SK-N-SH treated with all-trans-retinoic acid at 6 μM for 48 hours (cell line): ENCODE results near the gene TFPI.
A peak's percentile ranks its signal among the peaks of the same experiment; 100 is the strongest.
"Not testable (repeated sequence)": the region's sequence is repeated elsewhere in the genome, so short reads cannot be mapped to it uniquely, and the experiment has no call there.

Experiments
- ATAC-seq: fragments of 200-7000 bp; cut with Tn5 transposase; 3 replicates; pipeline ENCODE4 v1.9.1; 2020; ENCODE audit warnings: mild to moderate bottlenecking, moderate library complexity
- ARNTL ChIP-seq: fragments of 450-650 bp; formaldehyde crosslinking; IDR thresholded peaks from 2 replicates; pipeline ENCODE4 v1.5.0; 2020; ENCODE audit warnings: low read depth, mild to moderate bottlenecking, moderate library complexity, borderline replicate concordance
- BACH2 ChIP-seq: fragments of 250-450 bp; sonication (Bioruptor Pico); IDR thresholded peaks from 2 replicates; pipeline ENCODE4 v1.9.0; 2021; ENCODE audit warnings: mild to moderate bottlenecking, borderline replicate concordance
- CSDC2 ChIP-seq: fragments of 250-450 bp; sonication (Bioruptor Pico); IDR thresholded peaks from 2 replicates; pipeline ENCODE4 v1.5.0; 2020; ENCODE audit warnings: mild to moderate bottlenecking, moderate library complexity
- ESRRG ChIP-seq: fragments of 250-450 bp; sonication (Bioruptor Pico); IDR thresholded peaks from 2 replicates; pipeline ENCODE4 v1.6.1; 2021; ENCODE audit warnings: mild to moderate bottlenecking
- GLIS3 ChIP-seq: fragments of 250-450 bp; sonication (Bioruptor Pico); IDR thresholded peaks from 2 replicates; pipeline ENCODE4 v1.5.0; 2020; ENCODE audit warnings: mild to moderate bottlenecking, moderate library complexity
- OSR1 ChIP-seq: fragments of 250-450 bp; sonication (Bioruptor Pico); IDR thresholded peaks from 2 replicates; pipeline ENCODE4 v1.8.0; 2022; ENCODE audit warnings: moderate library complexity, mild to moderate bottlenecking, inconsistent platforms
- PPARA ChIP-seq: fragments of 250-450 bp; sonication (Bioruptor Pico); IDR thresholded peaks from 2 replicates; pipeline ENCODE4 v1.5.0; 2020; ENCODE audit warnings: mild to moderate bottlenecking, borderline replicate concordance
- SNAI2 ChIP-seq: fragments of 250-450 bp; sonication (Bioruptor Pico); IDR thresholded peaks from 2 replicates; pipeline ENCODE4 v1.5.0; 2020; ENCODE audit warnings: mild to moderate bottlenecking, moderate library complexity
- TCF4 ChIP-seq: fragments of 250-450 bp; sonication (Bioruptor Pico); IDR thresholded peaks from 2 replicates; pipeline ENCODE4 v1.8.0; 2021; ENCODE audit warnings: mild to moderate bottlenecking, moderate library complexity, borderline replicate concordance
- TOX ChIP-seq: fragments of 250-450 bp; sonication (Bioruptor Pico); IDR thresholded peaks from 2 replicates; pipeline ENCODE4 v1.8.0; 2021; ENCODE audit warnings: mild to moderate bottlenecking, moderate library complexity, borderline replicate concordance
- ZC3H10 ChIP-seq: fragments of 250-450 bp; sonication (Bioruptor Pico); IDR thresholded peaks from 2 replicates; pipeline ENCODE4 v1.5.1; 2021; ENCODE audit warnings: mild to moderate bottlenecking, moderate library complexity
- ZFP3 ChIP-seq: fragments of 250-450 bp; sonication (Bioruptor Pico); IDR thresholded peaks from 2 replicates; pipeline ENCODE4 v1.5.0; 2020; ENCODE audit warnings: mild to moderate bottlenecking, moderate library complexity
- ZFP30 ChIP-seq: fragments of 450-650 bp; formaldehyde crosslinking; IDR thresholded peaks from 2 replicates; pipeline ENCODE4 v1.5.0; 2022; ENCODE audit warnings: mild to moderate bottlenecking, moderate library complexity
- ZNF70 ChIP-seq: fragments of 450-650 bp; formaldehyde crosslinking; IDR thresholded peaks from 2 replicates; pipeline ENCODE4 v1.5.0; 2020; ENCODE audit warnings: mild to moderate bottlenecking, moderate library complexity
- ZNF8 ChIP-seq: fragments of 450-650 bp; formaldehyde crosslinking; IDR thresholded peaks from 2 replicates; pipeline ENCODE4 v1.5.0; 2020; ENCODE audit warnings: mild to moderate bottlenecking, moderate library complexity
- TF ChIP-seq, protein P1 (sequence below): fragments of 250-450 bp; sonication (Bioruptor Pico); IDR thresholded peaks from 2 replicates; pipeline ENCODE4 v1.5.1; 2020; ENCODE audit warnings: low read depth, mild to moderate bottlenecking, moderate library complexity
- TF ChIP-seq, protein P2 (sequence below): fragments of 250-450 bp; sonication (Bioruptor Pico); IDR thresholded peaks from 2 replicates; pipeline ENCODE4 v1.5.1; 2021; ENCODE audit warnings: mild to moderate bottlenecking, moderate library complexity
- TF ChIP-seq, protein P3 (sequence below): fragments of 250-450 bp; sonication (Bioruptor Pico); IDR thresholded peaks from 2 replicates; pipeline ENCODE4 v1.8.0; 2021; ENCODE audit warnings: low read depth, mild to moderate bottlenecking, moderate library complexity, borderline replicate concordance
- TF ChIP-seq, protein P4 (sequence below): fragments of 250-450 bp; sonication (Bioruptor Pico); IDR thresholded peaks from 2 replicates; pipeline ENCODE4 v1.8.0; 2020; ENCODE audit warnings: mild to moderate bottlenecking, moderate library complexity, borderline replicate concordance

TFPI gene

DNA sequence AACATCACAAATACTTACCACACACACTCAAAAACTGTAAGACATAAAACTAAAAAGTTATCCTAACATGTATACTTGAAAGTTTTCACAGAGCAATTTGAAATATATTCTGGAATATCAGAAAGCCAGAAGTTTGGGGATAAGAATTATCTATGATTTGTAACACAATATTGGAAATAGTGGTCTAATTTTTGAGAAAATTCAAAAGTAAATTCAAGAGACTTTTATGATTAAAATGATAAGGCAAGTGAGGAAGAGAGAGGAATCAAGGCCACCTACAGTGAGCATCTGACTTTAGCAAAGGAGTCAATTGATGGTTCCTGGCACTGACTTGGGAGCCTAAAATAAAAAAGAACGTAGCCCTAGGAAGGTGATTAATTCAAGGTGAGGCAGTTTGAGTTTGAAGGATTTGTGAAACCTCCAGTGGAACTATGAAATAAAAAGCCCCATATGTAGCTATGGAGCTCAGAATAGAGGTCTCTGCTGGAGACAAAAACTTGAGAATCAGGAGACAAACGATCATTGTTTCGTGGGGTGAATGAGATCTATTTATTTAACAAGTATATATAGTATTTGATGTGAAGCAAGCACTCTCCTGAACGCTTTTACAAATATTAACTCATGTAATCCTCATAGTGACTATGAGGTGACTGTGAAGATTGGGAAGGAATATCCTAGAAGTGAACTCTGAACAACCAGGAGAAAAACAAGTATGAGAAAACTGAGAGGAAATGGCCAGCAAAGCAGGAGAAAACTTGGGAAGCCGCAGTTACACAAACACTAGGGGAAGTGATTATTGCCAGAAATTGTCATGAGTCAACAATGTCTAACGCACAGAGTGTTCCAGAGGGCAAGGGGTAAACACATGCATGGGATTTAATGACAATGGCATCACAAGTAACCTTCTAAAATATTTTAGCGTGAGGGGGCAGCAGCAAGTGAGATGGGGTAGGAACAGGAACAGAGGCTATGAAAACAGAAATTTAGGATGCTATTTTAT lies 12.8 kb downstream of the TFPI start:
- no peak for TF ChIP-seq BACH2 (CRISPR knock-in tag)
- no peak for TF ChIP-seq SNAI2 (CRISPR knock-in tag)
- TF ChIP-seq, protein P1, sequence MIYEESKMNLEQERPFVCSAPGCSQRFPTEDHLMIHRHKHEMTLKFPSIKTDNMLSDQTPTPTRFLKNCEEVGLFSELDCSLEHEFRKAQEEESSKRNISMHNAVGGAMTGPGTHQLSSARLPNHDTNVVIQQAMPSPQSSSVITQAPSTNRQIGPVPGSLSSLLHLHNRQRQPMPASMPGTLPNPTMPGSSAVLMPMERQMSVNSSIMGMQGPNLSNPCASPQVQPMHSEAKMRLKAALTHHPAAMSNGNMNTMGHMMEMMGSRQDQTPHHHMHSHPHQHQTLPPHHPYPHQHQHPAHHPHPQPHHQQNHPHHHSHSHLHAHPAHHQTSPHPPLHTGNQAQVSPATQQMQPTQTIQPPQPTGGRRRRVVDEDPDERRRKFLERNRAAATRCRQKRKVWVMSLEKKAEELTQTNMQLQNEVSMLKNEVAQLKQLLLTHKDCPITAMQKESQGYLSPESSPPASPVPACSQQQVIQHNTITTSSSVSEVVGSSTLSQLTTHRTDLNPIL (CRISPR knock-in tag), result no peak
- TF ChIP-seq ZC3H10 (CRISPR knock-in tag), result no peak
- no peak for TF ChIP-seq GLIS3 (CRISPR knock-in tag)
- TF ChIP-seq ESRRG (CRISPR knock-in tag), result no peak
- TF ChIP-seq CSDC2 (CRISPR knock-in tag), result no peak
- TF ChIP-seq OSR1, result no peak
- peak; percentile 79 for ATAC-seq

DNA sequence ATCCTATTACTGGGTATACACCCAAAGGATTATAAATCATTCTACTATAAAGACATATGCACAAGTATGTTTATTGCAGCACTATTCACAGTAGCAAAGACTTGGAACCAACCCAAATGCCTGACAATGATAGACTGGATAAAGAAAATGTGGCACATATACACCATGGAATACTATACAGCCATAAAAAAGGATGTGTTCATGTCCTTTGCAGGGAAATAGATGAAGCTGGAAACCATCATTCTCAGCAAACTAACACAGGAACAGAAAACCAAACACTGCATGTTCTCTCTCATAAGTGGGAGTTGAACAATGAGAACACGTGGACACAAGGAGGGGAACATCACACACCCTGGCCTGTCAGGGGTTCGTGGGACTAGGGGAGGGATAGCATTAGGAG lies 16.0 kb downstream of the TFPI start:
- not testable (repeated sequence) for ATAC-seq
- 0 out of 2 replicates have a peak, but pooled peaks have one; percentile 10 for TF ChIP-seq ZNF8

DNA sequence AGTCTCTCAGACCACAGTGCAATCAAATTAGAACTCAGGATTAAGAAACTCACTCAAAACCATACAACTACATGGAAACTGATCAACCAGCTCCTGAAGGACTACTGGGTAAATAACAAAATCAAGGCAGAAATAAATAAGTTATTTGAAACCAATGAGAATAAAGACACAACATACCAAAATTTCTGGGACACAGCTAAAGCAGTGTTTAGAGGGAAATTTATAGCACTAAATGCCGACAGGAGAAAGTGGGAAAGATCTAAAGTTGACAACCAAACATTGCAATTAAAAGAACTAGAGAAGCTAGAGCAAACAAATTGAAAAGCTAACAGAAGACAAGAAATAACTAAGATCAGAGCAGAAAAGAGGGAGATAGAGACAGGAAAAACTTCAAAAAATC lies 18.9 kb downstream of the TFPI start:
- ATAC-seq, result not testable (repeated sequence)

DNA sequence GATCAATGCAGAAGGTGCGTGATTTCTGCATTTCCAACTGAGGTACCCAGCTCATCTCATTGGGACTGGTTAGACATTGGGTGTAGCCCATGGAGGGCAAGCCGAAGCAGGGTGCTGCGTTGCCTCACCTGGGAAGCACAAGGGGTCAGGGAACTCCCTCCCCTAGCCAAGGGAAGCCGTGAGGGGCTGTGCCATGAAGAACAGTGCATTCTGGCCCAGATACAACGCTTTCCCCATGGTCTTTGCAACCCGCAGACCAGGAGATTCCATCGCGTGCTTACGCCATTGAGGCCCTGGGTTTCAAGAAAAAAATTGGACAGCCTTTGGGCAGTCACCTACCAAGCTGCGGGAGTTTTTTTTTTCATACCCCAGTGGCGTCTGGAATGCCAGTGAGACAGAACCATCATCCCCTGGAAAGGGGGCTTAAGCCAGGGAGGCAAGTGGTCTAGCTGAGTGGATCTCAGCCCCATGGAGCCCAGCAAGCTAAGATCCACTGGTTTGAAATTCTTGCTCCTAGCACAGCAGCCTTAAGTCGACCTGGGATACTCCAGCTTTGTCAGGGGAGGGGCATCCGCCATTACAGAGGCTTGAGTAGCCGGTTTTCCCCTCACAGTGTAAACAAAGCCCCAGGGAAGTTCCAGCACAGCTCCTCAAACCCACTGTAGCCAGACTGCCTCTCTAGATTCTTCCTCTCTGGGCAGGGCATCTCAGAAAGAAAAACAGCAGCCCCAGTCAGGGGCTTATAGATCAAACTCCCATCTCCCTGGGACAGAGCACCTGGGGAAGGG lies 21.7 kb downstream of the TFPI start:
- no peak for TF ChIP-seq SNAI2 (CRISPR knock-in tag)
- TF ChIP-seq TCF4 (CRISPR knock-in tag), result no peak
- TF ChIP-seq, protein P2, sequence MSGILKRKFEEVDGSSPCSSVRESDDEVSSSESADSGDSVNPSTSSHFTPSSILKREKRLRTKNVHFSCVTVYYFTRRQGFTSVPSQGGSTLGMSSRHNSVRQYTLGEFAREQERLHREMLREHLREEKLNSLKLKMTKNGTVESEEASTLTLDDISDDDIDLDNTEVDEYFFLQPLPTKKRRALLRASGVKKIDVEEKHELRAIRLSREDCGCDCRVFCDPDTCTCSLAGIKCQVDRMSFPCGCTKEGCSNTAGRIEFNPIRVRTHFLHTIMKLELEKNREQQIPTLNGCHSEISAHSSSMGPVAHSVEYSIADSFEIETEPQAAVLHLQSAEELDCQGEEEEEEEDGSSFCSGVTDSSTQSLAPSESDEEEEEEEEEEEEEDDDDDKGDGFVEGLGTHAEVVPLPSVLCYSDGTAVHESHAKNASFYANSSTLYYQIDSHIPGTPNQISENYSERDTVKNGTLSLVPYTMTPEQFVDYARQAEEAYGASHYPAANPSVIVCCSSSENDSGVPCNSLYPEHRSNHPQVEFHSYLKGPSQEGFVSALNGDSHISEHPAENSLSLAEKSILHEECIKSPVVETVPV (CRISPR knock-in tag), result no peak
- TF ChIP-seq, protein P3, sequence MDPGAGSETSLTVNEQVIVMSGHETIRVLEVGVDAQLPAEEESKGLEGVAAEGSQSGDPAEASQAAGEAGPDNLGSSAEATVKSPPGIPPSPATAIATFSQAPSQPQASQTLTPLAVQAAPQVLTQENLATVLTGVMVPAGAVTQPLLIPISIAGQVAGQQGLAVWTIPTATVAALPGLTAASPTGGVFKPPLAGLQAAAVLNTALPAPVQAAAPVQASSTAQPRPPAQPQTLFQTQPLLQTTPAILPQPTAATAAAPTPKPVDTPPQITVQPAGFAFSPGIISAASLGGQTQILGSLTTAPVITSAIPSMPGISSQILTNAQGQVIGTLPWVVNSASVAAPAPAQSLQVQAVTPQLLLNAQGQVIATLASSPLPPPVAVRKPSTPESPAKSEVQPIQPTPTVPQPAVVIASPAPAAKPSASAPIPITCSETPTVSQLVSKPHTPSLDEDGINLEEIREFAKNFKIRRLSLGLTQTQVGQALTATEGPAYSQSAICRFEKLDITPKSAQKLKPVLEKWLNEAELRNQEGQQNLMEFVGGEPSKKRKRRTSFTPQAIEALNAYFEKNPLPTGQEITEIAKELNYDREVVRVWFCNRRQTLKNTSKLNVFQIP (CRISPR knock-in tag), result no peak
- no peak for TF ChIP-seq ZFP30
- no peak for TF ChIP-seq ZNF70 (CRISPR knock-in tag)
- TF ChIP-seq, protein P4, sequence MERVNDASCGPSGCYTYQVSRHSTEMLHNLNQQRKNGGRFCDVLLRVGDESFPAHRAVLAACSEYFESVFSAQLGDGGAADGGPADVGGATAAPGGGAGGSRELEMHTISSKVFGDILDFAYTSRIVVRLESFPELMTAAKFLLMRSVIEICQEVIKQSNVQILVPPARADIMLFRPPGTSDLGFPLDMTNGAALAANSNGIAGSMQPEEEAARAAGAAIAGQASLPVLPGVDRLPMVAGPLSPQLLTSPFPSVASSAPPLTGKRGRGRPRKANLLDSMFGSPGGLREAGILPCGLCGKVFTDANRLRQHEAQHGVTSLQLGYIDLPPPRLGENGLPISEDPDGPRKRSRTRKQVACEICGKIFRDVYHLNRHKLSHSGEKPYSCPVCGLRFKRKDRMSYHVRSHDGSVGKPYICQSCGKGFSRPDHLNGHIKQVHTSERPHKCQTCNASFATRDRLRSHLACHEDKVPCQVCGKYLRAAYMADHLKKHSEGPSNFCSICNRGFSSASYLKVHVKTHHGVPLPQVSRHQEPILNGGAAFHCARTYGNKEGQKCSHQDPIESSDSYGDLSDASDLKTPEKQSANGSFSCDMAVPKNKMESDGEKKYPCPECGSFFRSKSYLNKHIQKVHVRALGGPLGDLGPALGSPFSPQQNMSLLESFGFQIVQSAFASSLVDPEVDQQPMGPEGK (CRISPR knock-in tag), result no peak
- no peak for TF ChIP-seq ZNF8
- TF ChIP-seq CSDC2 (CRISPR knock-in tag), result no peak
- no peak for TF ChIP-seq ZFP3 (CRISPR knock-in tag)
- no peak for TF ChIP-seq TOX (CRISPR knock-in tag)
- no peak for TF ChIP-seq PPARA
- TF ChIP-seq ARNTL (CRISPR knock-in tag), result no peak
- TF ChIP-seq OSR1, result no peak
- no peak for TF ChIP-seq BACH2 (CRISPR knock-in tag)

More for the DNA sequence above, 21.7 kb downstream of the TFPI start:
- ATAC-seq, result no peak
